Thyroid gland (tissue), 4 donors: ENCODE results near the gene HYDIN. TPM values are rescaled to one million over a fixed set of nuclear protein-coding genes. Genes with fewer than 3 reads are reported as not detected.

Experiments
- DNase-seq, 2 donors: peaks; one replicate each; pipeline ENCODE4 v3.0.0-alpha.2; 2019
- H3K27ac ChIP-seq, 3 donors: fragments of 200-600 bp; sonication (generic); 1 replicate in 2 of 3; 2 replicates in 1 of 3; pipeline ENCODE4 v1.5.1; 2016 to 2019; ENCODE audit warnings: mild to moderate bottlenecking in 1 of 3, moderate library complexity in 1 of 3
- H3K27me3 ChIP-seq: fragments of 200-600 bp; sonication (generic); one replicate; pipeline ENCODE4 v1.5.1; 2019
- H3K36me3 ChIP-seq, 2 donors: fragments of 200-600 bp; sonication (generic); one replicate each; pipeline ENCODE4 v1.5.1; 2016 to 2019
- H3K4me1 ChIP-seq, 2 donors: fragments of 200-600 bp; sonication (generic); one replicate each; pipeline ENCODE4 v1.5.1; 2017 to 2019
- H3K4me3 ChIP-seq, 3 donors: fragments of 200-600 bp; sonication (generic); replicated peaks in 1 of 3; 1 replicate in 2 of 3; 2 replicates in 1 of 3; pipeline ENCODE4 v1.5.1; 2016; ENCODE audit warnings: mild to moderate bottlenecking in 1 of 3
- H3K9me3 ChIP-seq: fragments of 200-600 bp; sonication (generic); one replicate; pipeline ENCODE4 v1.5.1; 2017
- POLR2A ChIP-seq, 2 donors: fragments of 450-650 bp; IDR thresholded peaks; one replicate each; pipeline ENCODE4 v1.6.1; 2017; ENCODE audit warnings: antibody characterized with exemption in 2 of 2, mild to moderate bottlenecking in 2 of 2, moderate library complexity in 1 of 2
- WGBS, 2 donors: methylation state at CpG; one replicate each; pipeline ENCODE4 v1.1.5; 2017; 5-methylcytosine and 5-hydroxymethylcytosine counted together
- intact Hi-C: fragments of 100-400 bp; cut with DNase I; formaldehyde crosslinking; loops from one replicate; pipeline ENCODE4 v1.15.1; 2023
- total RNA-seq, 4 donors: library from RNA; depleted of rRNA; stranded (reverse); fragments of >200 nt; gene quantifications; one replicate each; pipeline ENCODE4 v1.2.3, GENCODE V29; 2016
- TF ChIP-seq, protein P1 (sequence below), 6 experiments: fragments of 200-600 bp in 3 of 6; fragments of 450-650 bp in 3 of 6; sonication (generic) in 3 of 6; IDR thresholded peaks; one replicate each; pipeline ENCODE4 v1.5.1; 2016 to 2019; ENCODE audit warnings: antibody characterized with exemption in 6 of 6, mild to moderate bottlenecking in 2 of 6, inconsistent platforms in 1 of 6, moderate library complexity in 1 of 6

HYDIN gene
- total RNA-seq, 4 donors from 2014 or later: 10.1 to 26.3 (median 21.3) TPM

DNA sequence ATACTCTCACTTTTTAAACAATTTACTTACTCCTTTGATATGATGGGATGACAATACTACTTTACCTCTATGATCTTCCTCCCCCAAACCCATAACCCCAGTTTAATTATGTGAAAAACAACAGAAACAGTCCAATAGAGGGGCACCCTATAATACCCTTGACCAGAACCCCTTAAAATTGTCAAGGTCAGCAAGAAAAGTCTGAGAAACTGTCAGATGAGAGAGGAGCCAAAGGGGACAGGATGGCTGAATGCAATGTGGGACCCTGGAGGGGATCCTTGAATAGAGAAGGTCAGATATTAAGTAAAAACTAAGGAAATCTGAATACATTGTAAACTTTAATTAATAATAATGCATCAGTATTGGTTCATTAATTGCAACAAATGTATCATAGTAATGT is 15.8 kb upstream of the HYDIN start:
- Histone ChIP-seq H3K27ac (no peak overlapping the region), H3K27me3 (no peaks in the 10 kb centered on the region), H3K4me3 (no peak overlapping the region), H3K4me1 (no peaks in the 10 kb centered on the region), H3K36me3 (no peaks in the 10 kb centered on the region), H3K9me3 (no peaks in the 10 kb centered on the region)
- intact Hi-C loops: no loop called here
- DNase-seq: no peak
- no peak for TF ChIP-seq POLR2A (IDR thresholded peaks at IDR 0.05)
- TF ChIP-seq, protein P1, sequence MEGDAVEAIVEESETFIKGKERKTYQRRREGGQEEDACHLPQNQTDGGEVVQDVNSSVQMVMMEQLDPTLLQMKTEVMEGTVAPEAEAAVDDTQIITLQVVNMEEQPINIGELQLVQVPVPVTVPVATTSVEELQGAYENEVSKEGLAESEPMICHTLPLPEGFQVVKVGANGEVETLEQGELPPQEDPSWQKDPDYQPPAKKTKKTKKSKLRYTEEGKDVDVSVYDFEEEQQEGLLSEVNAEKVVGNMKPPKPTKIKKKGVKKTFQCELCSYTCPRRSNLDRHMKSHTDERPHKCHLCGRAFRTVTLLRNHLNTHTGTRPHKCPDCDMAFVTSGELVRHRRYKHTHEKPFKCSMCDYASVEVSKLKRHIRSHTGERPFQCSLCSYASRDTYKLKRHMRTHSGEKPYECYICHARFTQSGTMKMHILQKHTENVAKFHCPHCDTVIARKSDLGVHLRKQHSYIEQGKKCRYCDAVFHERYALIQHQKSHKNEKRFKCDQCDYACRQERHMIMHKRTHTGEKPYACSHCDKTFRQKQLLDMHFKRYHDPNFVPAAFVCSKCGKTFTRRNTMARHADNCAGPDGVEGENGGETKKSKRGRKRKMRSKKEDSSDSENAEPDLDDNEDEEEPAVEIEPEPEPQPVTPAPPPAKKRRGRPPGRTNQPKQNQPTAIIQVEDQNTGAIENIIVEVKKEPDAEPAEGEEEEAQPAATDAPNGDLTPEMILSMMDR (IDR thresholded peaks at IDR 0.05): no peak

DNA sequence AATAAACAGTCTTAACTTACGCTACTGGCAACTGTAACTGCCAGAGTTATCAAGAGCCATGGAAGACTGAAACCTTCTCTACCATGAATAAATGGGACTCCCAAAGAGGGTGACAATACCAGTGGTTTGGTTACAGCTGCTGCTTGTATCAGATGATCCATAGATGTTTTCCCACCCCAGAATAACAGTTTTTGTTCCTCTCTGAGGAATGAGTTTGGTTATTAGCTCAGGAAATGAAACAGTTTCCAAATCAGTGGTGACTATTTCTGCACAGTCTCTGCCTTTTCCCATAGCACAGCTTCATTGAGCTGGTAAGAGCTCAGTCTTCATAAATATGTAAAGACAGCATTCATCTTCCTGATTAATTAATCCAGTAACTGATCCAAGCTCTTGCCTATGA is 14.0 kb upstream of the HYDIN start:
- WGBS, 2 donors: 95 to 100% methylated on average over 1 of the region's 1 CpG
- no peak overlapping the region for H3K27ac ChIP-seq
- intact Hi-C loops: no loop called here
- no peak overlapping the region for H3K4me3 ChIP-seq
- no peak for DNase-seq
- no peak for TF ChIP-seq POLR2A (IDR thresholded peaks at IDR 0.05)
- TF ChIP-seq, protein P1 (IDR thresholded peaks at IDR 0.05): no peak
- no peaks in the 10 kb centered on the region for H3K4me1 ChIP-seq
- no peaks in the 10 kb centered on the region for H3K27me3 ChIP-seq
- no peaks in the 10 kb centered on the region for H3K36me3 ChIP-seq
- no peaks in the 10 kb centered on the region for H3K9me3 ChIP-seq

DNA sequence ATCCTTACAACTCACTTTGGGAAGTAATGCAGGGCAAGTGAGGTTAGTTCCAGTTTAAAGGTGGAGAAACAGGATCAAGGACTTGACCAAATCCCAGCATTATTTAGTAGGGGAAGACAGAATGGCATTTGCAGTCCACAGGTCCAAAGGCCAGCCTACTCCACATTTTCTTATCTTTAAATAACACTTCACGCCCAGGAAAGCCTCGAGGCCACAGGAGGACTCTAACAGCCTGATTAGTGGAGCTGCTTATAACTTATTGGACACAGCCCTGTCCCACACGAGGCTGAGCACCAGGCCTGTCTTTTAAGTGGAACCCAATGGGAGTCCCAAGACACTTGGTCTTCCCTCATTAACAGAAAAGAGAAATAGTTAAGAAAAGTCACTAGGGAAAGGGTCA is 12.1 kb upstream of the HYDIN start:
- Histone ChIP-seq H3K36me3 (no peaks in the 10 kb centered on the region), H3K9me3 (no peaks in the 10 kb centered on the region), H3K27me3 (no peaks in the 10 kb centered on the region), H3K27ac (no peak overlapping the region), H3K4me1 (no peaks in the 10 kb centered on the region), H3K4me3 (no peak overlapping the region)
- no peak for DNase-seq
- WGBS, 2 donors: 53 to 62% methylated on average over 3 of the region's 3 CpGs
- TF ChIP-seq, protein P1 (IDR thresholded peaks at IDR 0.05): no peak
- TF ChIP-seq POLR2A (IDR thresholded peaks at IDR 0.05): no peak
- intact Hi-C loops: no loop called here

DNA sequence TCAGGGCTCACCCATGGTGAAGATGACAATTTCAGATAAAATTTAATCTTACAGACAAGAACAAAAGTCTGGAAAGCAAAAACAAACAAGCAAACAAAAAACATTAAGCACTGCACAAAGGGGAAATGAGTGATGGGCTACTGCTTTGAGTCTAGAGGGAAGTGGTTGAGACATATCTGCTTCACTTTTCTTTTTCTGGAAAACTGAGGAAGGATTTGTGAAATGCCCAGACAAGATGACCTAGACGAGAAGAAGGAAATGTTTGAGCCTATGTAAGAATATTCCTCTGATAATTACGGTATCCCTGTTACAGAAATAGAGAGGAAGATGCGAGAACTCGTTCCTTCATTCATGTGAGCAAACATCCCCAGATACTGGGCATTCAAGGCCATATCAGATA is 11.5 kb upstream of the HYDIN start:
- H3K4me3 ChIP-seq: no peak overlapping the region
- intact Hi-C loops: no loop called here
- H3K27ac ChIP-seq: no peak overlapping the region
- 85 to 87% methylated on average over 4 of the region's 4 CpGs for WGBS, 2 donors
- TF ChIP-seq, protein P1 (IDR thresholded peaks at IDR 0.05): no peak
- TF ChIP-seq POLR2A (IDR thresholded peaks at IDR 0.05): no peak
- no peak for DNase-seq
- no peaks in the 10 kb centered on the region for H3K9me3 ChIP-seq
- no peaks in the 10 kb centered on the region for H3K4me1 ChIP-seq
- H3K36me3 ChIP-seq: no peaks in the 10 kb centered on the region
- no peaks in the 10 kb centered on the region for H3K27me3 ChIP-seq

DNA sequence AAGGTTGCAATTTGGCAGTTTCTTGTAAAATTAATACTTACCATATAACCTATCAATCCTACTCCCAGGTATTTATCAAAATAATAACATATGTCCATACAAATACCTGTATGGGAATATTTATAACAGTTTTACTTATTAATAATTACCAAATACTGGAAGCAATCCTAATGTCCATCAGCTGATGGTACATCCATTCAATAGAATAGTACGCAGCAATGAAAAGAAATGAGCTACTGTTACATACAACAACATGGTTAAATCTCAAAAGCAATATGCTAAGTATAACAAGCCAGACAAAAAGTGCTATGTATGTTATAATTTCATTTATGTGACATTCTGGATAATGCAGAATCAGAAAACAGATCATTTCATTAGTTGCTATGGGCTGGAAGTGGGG is 1.2 kb downstream of the HYDIN start:
- WGBS, 2 donors: 97 to 100% methylated on average over 1 of the region's 1 CpG
- TF ChIP-seq, protein P1 (IDR thresholded peaks at IDR 0.05): no peak
- no peak for TF ChIP-seq POLR2A (IDR thresholded peaks at IDR 0.05)
- Histone ChIP-seq H3K4me1 (peaks cover 0 to 5% of the 10 kb centered on the region in 2 donors), H3K27me3 (no peaks in the 10 kb centered on the region), H3K9me3 (no peaks in the 10 kb centered on the region), H3K27ac (no peak overlapping the region), H3K4me3 (no peak overlapping the region), H3K36me3 (no peaks in the 10 kb centered on the region)
- intact Hi-C loops: no loop called here
- no peak for DNase-seq
